Measurements from ENCODE around the gene EFS.

EFS gene

GRCh38 chr14:23385244-23385641, 20.3 kb upstream of the EFS start:
- DNase-seq (ENCODE audit: low read depth, low spot score): no peak
- ChIA-PET CTCF (interaction anchor here (0.8 to 1.4 kb wide), 3 partner anchors 11 to 58 kb away, joined by 3 to 6 read pairs (median 4); no protein-coding TSS in a partner anchor), POLR2A (no interaction called here)
- no peak overlapping the region for H3K4me3 ChIP-seq (ENCODE audit: low read depth, low read length)
- TF ChIP-seq CTCF (IDR thresholded peaks at IDR 0.05; ENCODE audit: insufficient read depth, low read length, missing control alignments): no peak

- POLR2A ChIA-PET: no interaction called here
- no peak for TF ChIP-seq CTCF (IDR thresholded peaks at IDR 0.05; ENCODE audit: insufficient read depth, low read length, missing control alignments)
- no peak overlapping the region for H3K4me3 ChIP-seq (ENCODE audit: low read depth, low read length)
- CTCF ChIA-PET: interaction anchor here (1.1 to 8.9 kb wide), 3 partner anchors 16 to 58 kb away, joined by 3 to 153 read pairs (median 6); partner anchors contain the start of gene EFS
- DNase-seq (ENCODE audit: low read depth, low spot score): no peak
These were observed 19.6 kb upstream of the EFS start for GRCh38 chr14:23384364-23385080.

GRCh38 chr14:23382731-23383440, 17.9 kb upstream of the EFS start:
- no peak for TF ChIP-seq CTCF (IDR thresholded peaks at IDR 0.05; ENCODE audit: insufficient read depth, low read length, missing control alignments)
- no peak overlapping the region for H3K4me3 ChIP-seq (ENCODE audit: low read depth, low read length)
- DNase-seq (ENCODE audit: low read depth, low spot score): no peak
- POLR2A ChIA-PET: interaction anchor here (0.8 kb wide), 1 partner anchor 16 kb away, joined by 3 read pairs; no protein-coding TSS in a partner anchor
- CTCF ChIA-PET: interaction anchor here (0.6 to 10.9 kb wide), 9 partner anchors 8 to 118 kb away, joined by 3 to 303 read pairs (median 4); partner anchors contain the start of genes EFS, PABPN1 and SLC22A17

GRCh38 chr14:23382276-23382675, 17.3 kb upstream of the EFS start:
- ChIA-PET POLR2A (interaction anchor here (0.8 kb wide), 1 partner anchor 16 kb away, joined by 3 read pairs; no protein-coding TSS in a partner anchor), CTCF (interaction anchor here (0.6 to 10.9 kb wide), 7 partner anchors 9 to 117 kb away, joined by 3 to 303 read pairs (median 7); partner anchors contain the start of genes EFS, PABPN1 and SLC22A17)
- TF ChIP-seq CTCF (IDR thresholded peaks at IDR 0.05; ENCODE audit: insufficient read depth, low read length, missing control alignments): no peak
- no peak for DNase-seq (ENCODE audit: low read depth, low spot score)
- H3K4me3 ChIP-seq (ENCODE audit: low read depth, low read length): no peak overlapping the region

GRCh38 chr14:23381871-23382270, 16.9 kb upstream of the EFS start:
- H3K4me3 ChIP-seq (ENCODE audit: low read depth, low read length): no peak overlapping the region
- ChIA-PET POLR2A (interaction anchor here (0.8 kb wide), 1 partner anchor 15 kb away, joined by 3 read pairs; no protein-coding TSS in a partner anchor), CTCF (interaction anchor here (0.6 to 10.9 kb wide), 8 partner anchors 9 to 117 kb away, joined by 3 to 303 read pairs (median 20); partner anchors contain the start of genes EFS, PABPN1 and SLC22A17)
- no peak for TF ChIP-seq CTCF (IDR thresholded peaks at IDR 0.05; ENCODE audit: insufficient read depth, low read length, missing control alignments)
- DNase-seq (ENCODE audit: low read depth, low spot score): no peak

- ChIA-PET POLR2A (no interaction called here), CTCF (interaction anchor here (1.2 to 10.9 kb wide), 19 partner anchors 8 to 121 kb away, joined by 3 to 303 read pairs (median 9); partner anchors contain the start of genes EFS, MYH7, PABPN1 and SLC22A17)
- DNase-seq (ENCODE audit: low read depth, low spot score): no peak
- TF ChIP-seq CTCF (IDR thresholded peaks at IDR 0.05; ENCODE audit: insufficient read depth, low read length, missing control alignments): no peak
- no peak overlapping the region for H3K4me3 ChIP-seq (ENCODE audit: low read depth, low read length)
These were observed 16.0 kb upstream of the EFS start for GRCh38 chr14:23380976-23381375.

All from AG04449 (cell line).